ENCODE data around the gene NINJ1.

NINJ1 gene

DNA sequence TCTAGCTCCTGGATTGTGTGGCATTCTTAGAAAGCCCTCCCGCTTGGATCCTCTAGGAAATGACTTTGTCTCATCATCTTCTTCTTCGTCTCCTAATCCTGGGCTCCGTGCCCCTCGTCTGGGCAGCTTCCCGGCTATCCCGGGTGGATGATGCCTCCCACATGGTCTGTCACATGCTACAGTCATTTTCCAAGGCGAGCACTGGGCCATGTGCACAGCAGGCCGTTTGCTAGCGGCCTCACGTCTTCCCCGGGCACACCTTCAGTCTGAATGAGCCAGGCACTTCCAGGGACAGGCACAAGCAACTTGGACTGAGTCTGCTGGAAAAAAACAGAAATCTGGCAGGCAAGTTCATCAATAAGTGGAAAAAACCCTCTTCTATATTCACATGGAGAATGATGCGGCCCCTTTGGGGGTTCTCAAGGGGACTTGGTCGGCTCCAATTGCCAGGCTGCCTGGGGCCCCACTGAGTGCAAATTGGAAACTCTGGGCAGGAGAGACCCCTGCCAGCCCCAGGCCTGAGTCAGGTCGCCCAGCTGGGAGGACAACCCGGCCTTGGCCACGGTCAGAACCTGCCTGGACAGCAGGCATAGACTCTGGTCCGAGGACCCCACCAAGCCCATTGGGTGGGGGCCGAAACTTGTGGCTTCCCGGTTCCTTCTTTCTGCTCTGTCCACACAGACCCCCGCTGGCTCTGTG, 38.8 kb upstream of the NINJ1 start:
- H3K36me3 ChIP-seq (ENCODE audit: control insufficient read depth, insufficient read depth, low read length) = no peaks in the 10 kb centered on the region
- H3K27me3 ChIP-seq (ENCODE audit: control insufficient read depth, insufficient read depth, low read length) = no peaks in the 10 kb centered on the region
- no peaks in the 10 kb centered on the region for H3K4me1 ChIP-seq (ENCODE audit: control insufficient read depth, insufficient read depth, low read length)
- H3K27ac ChIP-seq (ENCODE audit: low read depth, low read length) = no peak overlapping the region
- H3K9ac ChIP-seq (ENCODE audit: low read depth, low read length) = no peak overlapping the region
- no peaks in the 10 kb centered on the region for H3K9me3 ChIP-seq (ENCODE audit: control insufficient read depth, insufficient read depth, low read length)
- no peak overlapping the region for H3K4me3 ChIP-seq (ENCODE audit: low read depth, low read length)

GRCh38 chr9:93171261-93171990, 37.4 kb upstream of the NINJ1 start:
- Histone ChIP-seq H3K9me3 (ENCODE audit: control insufficient read depth, insufficient read depth, low read length) (no peaks in the 10 kb centered on the region), H3K36me3 (ENCODE audit: control insufficient read depth, insufficient read depth, low read length) (no peaks in the 10 kb centered on the region), H3K27ac (ENCODE audit: low read depth, low read length) (no peak overlapping the region), H3K4me1 (ENCODE audit: control insufficient read depth, insufficient read depth, low read length) (no peaks in the 10 kb centered on the region), H3K9ac (ENCODE audit: low read depth, low read length) (no peak overlapping the region), H3K27me3 (ENCODE audit: control insufficient read depth, insufficient read depth, low read length) (no peaks in the 10 kb centered on the region), H3K4me3 (ENCODE audit: low read depth, low read length) (no peak overlapping the region)

GRCh38 chr9:93170571-93170970, 36.5 kb upstream of the NINJ1 start:
- Histone ChIP-seq H3K4me1 (ENCODE audit: control insufficient read depth, insufficient read depth, low read length) (no peaks in the 10 kb centered on the region), H3K9ac (ENCODE audit: low read depth, low read length) (no peak overlapping the region), H3K36me3 (ENCODE audit: control insufficient read depth, insufficient read depth, low read length) (no peaks in the 10 kb centered on the region), H3K27me3 (ENCODE audit: control insufficient read depth, insufficient read depth, low read length) (no peaks in the 10 kb centered on the region), H3K27ac (ENCODE audit: low read depth, low read length) (no peak overlapping the region), H3K9me3 (ENCODE audit: control insufficient read depth, insufficient read depth, low read length) (no peaks in the 10 kb centered on the region), H3K4me3 (ENCODE audit: low read depth, low read length) (no peak overlapping the region)

- no peaks in the 10 kb centered on the region for H3K27me3 ChIP-seq (ENCODE audit: control insufficient read depth, insufficient read depth, low read length)
- no peaks in the 10 kb centered on the region for H3K4me1 ChIP-seq (ENCODE audit: control insufficient read depth, insufficient read depth, low read length)
- no peaks in the 10 kb centered on the region for H3K36me3 ChIP-seq (ENCODE audit: control insufficient read depth, insufficient read depth, low read length)
- H3K9me3 ChIP-seq (ENCODE audit: control insufficient read depth, insufficient read depth, low read length) = no peaks in the 10 kb centered on the region
- no peak overlapping the region for H3K4me3 ChIP-seq (ENCODE audit: low read depth, low read length)
- H3K9ac ChIP-seq (ENCODE audit: low read depth, low read length) = no peak overlapping the region
- no peak overlapping the region for H3K27ac ChIP-seq (ENCODE audit: low read depth, low read length)
Measured at GRCh38 chr9:93169444-93169843, 35.4 kb upstream of the NINJ1 start.

- Histone ChIP-seq H3K4me3 (ENCODE audit: low read depth, low read length) (no peak overlapping the region), H3K9ac (ENCODE audit: low read depth, low read length) (no peak overlapping the region), H3K27me3 (ENCODE audit: control insufficient read depth, insufficient read depth, low read length) (no peaks in the 10 kb centered on the region), H3K36me3 (ENCODE audit: control insufficient read depth, insufficient read depth, low read length) (no peaks in the 10 kb centered on the region), H3K9me3 (ENCODE audit: control insufficient read depth, insufficient read depth, low read length) (no peaks in the 10 kb centered on the region), H3K27ac (ENCODE audit: low read depth, low read length) (no peak overlapping the region), H3K4me1 (ENCODE audit: control insufficient read depth, insufficient read depth, low read length) (no peaks in the 10 kb centered on the region)
Measured at GRCh38 chr9:93168581-93168980, 34.5 kb upstream of the NINJ1 start.

- Histone ChIP-seq H3K4me1 (ENCODE audit: control insufficient read depth, insufficient read depth, low read length) (no peaks in the 10 kb centered on the region), H3K27ac (ENCODE audit: low read depth, low read length) (no peak overlapping the region), H3K9ac (ENCODE audit: low read depth, low read length) (no peak overlapping the region), H3K36me3 (ENCODE audit: control insufficient read depth, insufficient read depth, low read length) (no peaks in the 10 kb centered on the region), H3K9me3 (ENCODE audit: control insufficient read depth, insufficient read depth, low read length) (no peaks in the 10 kb centered on the region), H3K27me3 (ENCODE audit: control insufficient read depth, insufficient read depth, low read length) (no peaks in the 10 kb centered on the region), H3K4me3 (ENCODE audit: low read depth, low read length) (no peak overlapping the region)
Measured at GRCh38 chr9:93167838-93168237, 33.8 kb upstream of the NINJ1 start.

DNA sequence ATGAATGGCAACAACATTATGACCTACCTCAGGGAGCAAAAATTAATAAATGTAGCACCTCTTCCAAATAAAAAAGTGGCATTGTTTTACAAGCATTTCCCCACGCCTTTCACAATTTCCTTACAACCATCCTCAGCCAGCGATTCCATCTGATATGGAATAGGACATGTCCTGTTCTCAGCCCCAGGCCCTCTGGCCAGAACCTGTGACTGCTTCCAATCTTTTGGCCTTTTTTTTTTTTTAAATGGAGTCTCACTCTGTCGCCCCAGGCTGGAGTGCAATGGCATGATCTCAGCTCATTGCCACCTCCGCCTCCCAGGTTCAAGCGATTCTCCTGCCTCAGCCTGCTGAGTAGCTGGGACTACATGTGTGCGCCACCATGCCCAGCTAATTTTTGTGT, 33.1 kb upstream of the NINJ1 start:
- Histone ChIP-seq H3K36me3 (ENCODE audit: control insufficient read depth, insufficient read depth, low read length) (no peaks in the 10 kb centered on the region), H3K4me1 (ENCODE audit: control insufficient read depth, insufficient read depth, low read length) (no peaks in the 10 kb centered on the region), H3K4me3 (ENCODE audit: low read depth, low read length) (no peak overlapping the region), H3K27me3 (ENCODE audit: control insufficient read depth, insufficient read depth, low read length) (no peaks in the 10 kb centered on the region), H3K9me3 (ENCODE audit: control insufficient read depth, insufficient read depth, low read length) (no peaks in the 10 kb centered on the region), H3K9ac (ENCODE audit: low read depth, low read length) (no peak overlapping the region), H3K27ac (ENCODE audit: low read depth, low read length) (no peak overlapping the region)

DNA sequence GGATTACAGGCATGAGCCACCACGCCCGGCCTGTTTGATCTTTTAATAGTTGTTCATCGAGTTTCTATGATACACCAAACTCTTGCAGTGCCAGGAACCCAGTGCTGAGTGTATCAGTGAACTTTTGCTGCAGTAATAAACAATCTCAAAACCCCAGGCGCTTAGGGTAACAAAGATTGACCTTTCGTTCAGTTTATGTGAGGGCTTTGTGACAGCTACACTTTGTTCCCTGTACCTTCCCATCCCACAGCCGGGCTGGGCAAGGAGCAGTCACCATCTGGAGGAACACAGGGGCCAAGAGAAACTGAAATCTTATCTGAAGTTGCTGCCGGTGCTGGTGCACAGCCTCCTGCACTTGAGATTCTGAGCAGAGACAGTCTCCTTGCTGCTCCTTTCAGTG, 32.6 kb upstream of the NINJ1 start:
- H3K27ac ChIP-seq (ENCODE audit: low read depth, low read length) = no peak overlapping the region
- no peaks in the 10 kb centered on the region for H3K27me3 ChIP-seq (ENCODE audit: control insufficient read depth, insufficient read depth, low read length)
- no peaks in the 10 kb centered on the region for H3K9me3 ChIP-seq (ENCODE audit: control insufficient read depth, insufficient read depth, low read length)
- no peak overlapping the region for H3K4me3 ChIP-seq (ENCODE audit: low read depth, low read length)
- no peaks in the 10 kb centered on the region for H3K36me3 ChIP-seq (ENCODE audit: control insufficient read depth, insufficient read depth, low read length)
- H3K4me1 ChIP-seq (ENCODE audit: control insufficient read depth, insufficient read depth, low read length) = no peaks in the 10 kb centered on the region
- no peak overlapping the region for H3K9ac ChIP-seq (ENCODE audit: low read depth, low read length)

DNA sequence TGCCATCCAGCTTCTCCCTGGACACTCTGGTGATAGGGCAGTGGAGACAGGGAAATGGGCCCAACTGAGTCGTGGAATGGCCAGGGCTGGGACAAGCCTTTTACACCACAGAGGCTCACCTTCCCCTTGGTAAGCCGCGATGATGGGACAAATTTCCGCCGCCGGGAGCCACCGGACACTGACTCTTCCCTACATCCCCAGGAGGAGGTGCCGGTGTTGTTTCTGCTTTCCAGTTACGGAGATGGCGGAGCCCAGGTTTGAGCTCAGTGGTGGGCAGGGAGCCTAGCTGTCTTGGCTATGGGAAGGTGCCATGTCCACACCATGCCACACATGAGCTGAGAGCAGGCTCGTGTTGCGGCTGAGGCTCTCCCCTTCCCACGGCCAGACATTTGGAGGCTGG, 30.0 kb upstream of the NINJ1 start:
- Histone ChIP-seq H3K4me1 (ENCODE audit: control insufficient read depth, insufficient read depth, low read length) (peaks cover 2% of the 10 kb centered on the region; the same call in 1 of the 2 replicates), H3K27me3 (ENCODE audit: control insufficient read depth, insufficient read depth, low read length) (no peaks in the 10 kb centered on the region), H3K4me3 (ENCODE audit: low read depth, low read length) (no peak overlapping the region), H3K36me3 (ENCODE audit: control insufficient read depth, insufficient read depth, low read length) (no peaks in the 10 kb centered on the region), H3K9ac (ENCODE audit: low read depth, low read length) (no peak overlapping the region), H3K27ac (ENCODE audit: low read depth, low read length) (no peak overlapping the region), H3K9me3 (ENCODE audit: control insufficient read depth, insufficient read depth, low read length) (no peaks in the 10 kb centered on the region)

- H3K9ac ChIP-seq (ENCODE audit: low read depth, low read length) = no peak overlapping the region
- H3K9me3 ChIP-seq (ENCODE audit: control insufficient read depth, insufficient read depth, low read length) = no peaks in the 10 kb centered on the region
- no peaks in the 10 kb centered on the region for H3K27me3 ChIP-seq (ENCODE audit: control insufficient read depth, insufficient read depth, low read length)
- H3K27ac ChIP-seq (ENCODE audit: low read depth, low read length) = no peak overlapping the region
- no peaks in the 10 kb centered on the region for H3K36me3 ChIP-seq (ENCODE audit: control insufficient read depth, insufficient read depth, low read length)
- H3K4me3 ChIP-seq (ENCODE audit: low read depth, low read length) = no peak overlapping the region
- peaks cover 2% of the 10 kb centered on the region; the same call in 1 of the 2 replicates for H3K4me1 ChIP-seq (ENCODE audit: control insufficient read depth, insufficient read depth, low read length)
Measured at GRCh38 chr9:93161786-93162562, 27.9 kb upstream of the NINJ1 start.

All from HUES48 (cell line).